GM21529 (cell line): ENCODE data around the gene TSPAN5.
A peak's percentile ranks its signal among the peaks of the same experiment; 100 is the strongest.

Experiments
- ATAC-seq: cut with Tn5 transposase; IDR thresholded peaks from one replicate; pipeline ENCODE4 v1.9.1; 2021; ENCODE audit not compliant: unreplicated experiment

TSPAN5 gene

DNA sequence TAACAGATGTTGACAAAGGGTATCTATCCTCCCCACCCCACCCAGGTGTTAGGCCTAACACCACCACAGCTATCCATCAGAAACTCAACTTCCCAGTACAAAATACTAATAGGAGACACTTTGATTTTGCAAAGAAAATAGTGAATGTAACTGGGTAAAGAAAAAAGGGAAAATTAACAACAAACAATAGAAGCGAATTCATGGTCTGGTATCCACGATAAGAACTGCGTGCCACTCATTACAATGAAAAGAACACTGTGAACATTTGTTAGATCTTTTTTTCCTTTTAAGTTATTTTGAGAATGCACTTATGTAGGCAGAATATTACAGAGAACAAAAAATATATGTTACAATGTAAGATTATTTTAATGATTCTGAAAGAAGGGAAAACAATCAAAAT, 12.0 kb downstream of the TSPAN5 start:
- no peak for ATAC-seq

DNA sequence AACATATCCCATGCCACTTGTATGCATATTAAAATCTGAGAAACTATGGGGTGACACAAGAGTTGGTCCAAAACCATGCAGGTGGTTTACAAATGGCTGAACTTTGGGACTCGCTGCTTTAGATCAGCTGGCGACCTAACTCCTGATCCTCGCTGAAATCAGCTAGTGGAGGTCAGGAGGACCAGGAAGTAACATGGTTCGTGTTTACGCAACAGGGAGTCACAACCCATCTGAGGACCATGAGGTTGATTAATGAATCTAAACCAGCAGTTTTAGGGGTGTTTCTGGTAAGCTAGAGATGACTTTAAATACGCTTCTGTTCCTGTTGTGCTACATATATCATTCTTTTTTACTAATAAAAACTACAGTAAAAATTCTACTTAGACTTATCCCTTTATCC, 12.9 kb downstream of the TSPAN5 start:
- ATAC-seq: no peak

DNA sequence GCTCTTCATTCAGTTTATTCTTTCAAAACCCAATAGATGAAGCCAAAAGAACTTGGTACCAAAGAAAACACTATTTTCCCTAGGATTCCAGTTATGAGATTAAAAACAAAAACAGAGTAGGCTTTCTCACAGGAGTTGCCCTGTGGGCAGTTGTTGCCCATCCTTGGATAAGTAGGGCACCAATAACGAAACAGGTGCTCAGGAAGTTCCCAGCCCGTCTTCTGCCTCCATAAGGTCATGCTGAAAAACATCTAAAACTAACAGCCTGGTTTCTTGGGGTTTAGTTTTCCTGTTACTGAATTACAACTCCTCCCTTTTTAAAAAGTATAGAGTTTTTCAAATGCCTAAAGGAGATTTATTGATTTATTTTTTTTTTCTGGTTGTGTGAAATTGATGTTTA, 14.7 kb downstream of the TSPAN5 start:
- ATAC-seq: no peak

DNA sequence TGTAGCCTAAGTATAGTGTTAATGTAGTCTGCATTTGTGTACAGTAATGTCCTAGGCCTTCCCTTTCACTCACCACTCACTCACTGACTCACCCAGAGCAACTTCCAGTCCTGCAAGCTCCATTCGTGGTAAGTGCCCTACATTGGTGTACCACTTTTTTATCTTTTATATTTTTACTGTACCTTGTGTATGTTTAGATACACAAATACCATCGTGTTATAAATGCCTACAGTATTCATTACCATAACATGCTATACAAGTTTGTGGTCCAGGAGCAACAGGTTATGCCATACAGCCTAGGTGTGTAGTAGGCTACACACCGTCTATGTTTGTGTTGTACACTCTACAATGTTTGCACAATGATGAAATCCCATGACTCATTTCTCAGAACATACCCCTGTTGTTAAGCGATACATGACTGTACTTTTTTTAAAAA, 15.4 kb downstream of the TSPAN5 start:
- no peak for ATAC-seq

DNA sequence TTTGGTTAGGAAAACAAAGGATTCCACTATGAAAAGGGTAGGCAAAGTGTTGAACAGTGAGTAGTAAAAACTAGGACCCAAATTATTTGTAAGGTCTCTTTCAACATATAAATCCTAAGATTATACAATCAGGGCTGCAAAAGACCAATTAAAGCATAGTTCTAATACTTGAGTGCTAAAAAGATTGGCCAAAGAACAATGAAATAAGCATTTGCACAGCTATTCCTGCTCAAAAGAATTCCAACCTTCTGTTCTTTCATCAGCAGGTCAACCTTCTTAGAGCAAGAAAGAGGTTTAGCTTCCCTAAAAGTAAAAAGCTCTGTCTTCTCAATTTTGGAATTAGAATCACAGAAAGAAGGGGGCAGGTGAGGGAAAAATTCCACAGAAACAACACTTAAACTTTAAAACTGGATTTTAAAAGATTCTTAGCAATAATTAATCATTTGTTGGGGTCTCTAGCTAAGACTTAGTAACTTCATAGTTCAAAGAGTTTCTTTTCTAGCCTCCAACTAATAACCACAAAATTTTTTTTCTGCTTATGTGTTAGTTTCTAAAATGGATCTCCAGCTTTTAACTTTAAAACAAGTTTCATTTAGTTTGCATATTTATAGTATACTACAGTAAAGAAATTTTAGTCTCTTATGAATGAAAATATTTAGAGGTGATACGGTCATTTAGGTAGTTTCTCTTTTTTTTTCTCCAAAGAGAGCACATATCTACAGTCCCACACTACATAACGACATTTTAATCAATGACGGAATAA, 16.3 kb downstream of the TSPAN5 start:
- ATAC-seq: no peak

DNA sequence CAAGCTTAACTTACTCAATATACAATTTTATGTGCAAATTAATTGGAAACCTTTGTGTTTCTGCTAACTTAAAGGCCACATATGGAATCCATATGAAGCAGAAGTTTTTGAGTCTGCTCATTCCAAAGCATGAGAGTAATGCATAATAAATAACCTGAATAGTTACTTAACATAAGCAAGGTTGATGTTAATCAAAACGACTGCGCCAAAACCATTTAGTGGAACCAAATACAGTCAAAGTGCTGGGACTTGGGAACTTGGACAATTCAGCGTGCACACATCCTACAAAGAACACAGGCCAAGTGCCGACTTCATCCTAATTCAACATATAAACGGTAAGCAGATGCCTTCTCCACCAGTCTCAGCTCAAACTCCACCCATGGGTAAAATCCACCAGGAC, 17.0 kb downstream of the TSPAN5 start:
- no peak for ATAC-seq

DNA sequence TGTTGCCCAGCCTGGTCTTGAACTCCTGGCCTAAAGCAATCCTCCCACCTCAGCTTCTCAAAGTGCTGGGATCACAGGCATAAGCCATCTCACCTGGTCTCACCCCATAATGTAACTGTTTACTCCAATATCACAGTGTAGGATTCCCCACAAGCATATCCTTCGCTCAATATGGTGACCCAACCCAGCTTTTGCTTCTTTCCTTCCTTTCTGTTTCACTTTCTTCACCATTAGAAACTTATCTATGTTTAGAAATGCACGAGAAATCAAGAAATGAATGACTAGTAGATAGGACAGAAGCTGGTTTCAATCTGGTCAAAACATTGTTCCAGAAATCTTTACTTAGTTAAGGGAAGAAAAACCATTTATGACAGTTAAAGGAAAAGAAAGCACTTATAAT, 18.9 kb downstream of the TSPAN5 start:
- peak; percentile 73 for ATAC-seq

DNA sequence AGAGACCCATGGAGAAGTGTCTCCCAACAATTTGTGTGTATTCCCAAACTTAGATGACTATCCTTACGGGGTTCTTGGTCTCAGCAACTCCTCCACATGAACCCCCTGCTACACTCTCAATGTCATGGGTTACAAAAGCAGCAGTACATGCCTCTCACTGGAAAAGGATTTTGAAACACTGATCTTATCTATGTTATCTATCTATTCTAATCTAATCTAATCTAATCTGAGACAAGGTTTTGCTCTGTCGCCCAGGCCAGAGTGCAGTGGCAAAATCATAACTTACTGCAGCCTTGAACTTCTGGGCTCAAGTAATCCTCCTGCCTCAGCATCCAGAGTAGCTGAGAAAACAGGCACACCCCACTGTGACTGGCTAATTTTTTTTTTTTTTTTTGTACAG, 19.3 kb downstream of the TSPAN5 start:
- no peak for ATAC-seq

DNA sequence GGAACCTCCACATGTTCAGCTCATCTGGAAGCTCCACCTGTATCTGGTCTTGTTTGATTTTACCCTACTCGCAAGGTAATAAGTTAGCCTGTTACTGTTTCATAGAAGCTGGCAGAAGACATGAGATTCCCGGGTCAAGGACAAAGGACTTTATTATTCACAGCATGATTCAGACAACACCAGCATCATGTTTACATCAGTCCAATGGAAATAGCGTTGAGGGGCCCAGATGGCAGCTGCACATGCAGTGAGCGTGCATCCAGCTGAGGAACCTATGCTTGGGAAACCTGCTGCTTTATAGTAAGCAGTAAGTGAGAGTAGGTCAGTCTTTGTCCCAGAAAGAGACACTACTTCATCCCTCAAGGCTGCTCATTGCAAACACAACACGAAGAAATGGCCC, 19.8 kb downstream of the TSPAN5 start:
- ATAC-seq: no peak

DNA sequence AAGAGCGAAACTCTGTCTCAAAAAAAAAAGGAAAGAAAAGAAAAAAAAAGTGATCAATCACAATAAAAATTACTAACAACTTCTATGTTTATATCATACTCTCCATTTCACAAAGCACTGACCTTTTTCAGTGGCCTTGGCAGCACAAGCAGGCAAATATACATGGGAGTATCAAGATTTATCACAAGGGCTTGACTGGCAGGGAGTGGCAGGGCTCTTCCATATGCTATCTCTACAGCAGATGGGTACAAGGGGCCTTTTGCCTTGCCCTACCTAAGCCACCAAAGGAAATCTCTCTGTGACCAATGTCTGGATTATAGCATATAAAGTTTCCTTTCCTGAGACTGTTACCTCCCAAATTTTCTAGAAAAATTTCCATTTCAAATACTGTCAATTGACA, 24.4 kb downstream of the TSPAN5 start:
- ATAC-seq: no peak

DNA sequence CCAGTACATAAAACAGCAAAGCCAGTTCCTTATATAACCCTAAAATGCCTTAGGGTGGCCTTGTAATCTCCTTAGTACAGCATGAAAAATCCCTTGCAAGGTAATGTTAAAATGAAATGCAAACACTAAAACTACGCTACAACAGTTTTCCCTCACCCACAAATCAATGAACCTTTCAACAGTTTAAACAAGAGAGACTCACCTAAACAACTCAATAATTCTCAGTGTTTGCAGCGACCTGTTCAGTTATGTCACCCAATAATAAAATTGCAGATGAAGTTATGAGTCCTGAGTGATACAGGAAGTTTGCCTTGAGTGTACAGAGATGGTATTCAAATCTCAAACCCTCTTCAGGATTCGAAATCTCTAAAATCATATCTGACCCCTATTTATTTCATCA, 25.3 kb downstream of the TSPAN5 start:
- ATAC-seq: no peak

DNA sequence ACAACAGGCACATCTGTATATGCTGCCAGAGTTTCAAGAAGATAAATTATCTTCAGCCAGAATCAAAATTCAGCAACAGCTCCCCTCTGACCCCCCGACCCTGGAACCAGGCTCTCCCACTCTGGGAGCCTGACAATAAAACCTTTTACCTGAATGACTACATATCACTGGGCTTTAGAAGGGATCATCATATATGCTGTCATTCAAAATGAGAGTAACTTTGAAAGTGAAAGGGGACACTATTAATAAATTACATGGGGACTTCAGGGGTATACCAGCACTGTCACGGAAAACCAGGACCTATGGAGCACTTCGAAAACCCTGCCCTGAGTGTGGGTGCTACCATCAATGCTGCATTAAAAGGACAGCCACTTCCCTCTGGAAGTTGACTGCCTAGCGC, 26.2 kb downstream of the TSPAN5 start:
- ATAC-seq: no peak

DNA sequence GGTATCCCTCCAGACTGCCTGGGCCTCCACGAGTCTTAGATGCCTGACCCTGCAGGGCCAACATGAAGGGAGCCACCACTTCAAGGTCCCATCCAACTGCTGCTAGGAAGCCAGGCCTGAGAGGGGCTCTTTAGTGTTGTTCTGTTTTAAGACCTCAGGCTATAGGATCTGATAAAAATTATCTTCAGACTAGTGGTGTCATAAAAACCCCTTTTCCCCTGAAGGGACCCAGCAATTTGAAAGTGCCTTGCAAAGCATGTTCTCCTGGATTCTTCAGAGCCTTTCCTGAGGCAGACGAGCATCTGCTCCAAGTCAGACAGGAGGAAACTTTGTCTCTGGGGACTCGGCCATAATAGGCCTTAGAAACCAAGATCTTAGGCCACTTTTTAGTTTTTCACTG, 26.9 kb downstream of the TSPAN5 start:
- ATAC-seq: no peak

DNA sequence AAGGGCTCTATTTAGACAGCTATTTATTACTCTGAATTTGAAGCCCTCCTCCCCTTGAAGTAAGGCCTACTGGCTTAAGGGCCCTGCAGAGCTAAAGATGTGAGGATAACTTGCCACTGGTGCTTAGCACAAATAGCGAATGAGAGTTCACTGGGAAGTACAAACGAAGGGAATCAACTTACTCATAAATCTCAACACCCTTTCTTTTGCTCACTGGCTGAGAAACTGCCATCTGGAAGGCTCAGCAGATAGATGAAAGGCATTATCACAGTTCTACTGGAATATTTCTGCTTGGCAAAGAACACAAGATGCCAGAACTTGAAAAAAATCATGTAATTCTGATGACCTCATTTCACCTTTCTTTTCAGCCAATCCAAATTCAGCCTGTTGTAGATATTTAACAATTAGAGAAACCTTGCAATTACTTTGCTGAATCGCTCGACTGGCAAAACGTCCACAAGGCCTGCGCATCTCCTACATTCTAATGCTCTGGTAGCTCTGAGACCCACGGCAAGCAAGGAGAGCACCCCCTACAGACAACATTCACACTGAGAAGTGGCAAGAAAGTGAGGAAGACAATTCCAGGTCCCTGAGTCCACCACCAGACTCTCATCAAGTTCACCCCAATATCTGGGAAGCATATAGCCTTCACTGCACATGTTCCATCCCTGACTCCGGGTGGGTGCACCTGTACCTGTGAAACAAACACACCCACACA, 27.5 kb downstream of the TSPAN5 start:
- ATAC-seq: no peak

DNA sequence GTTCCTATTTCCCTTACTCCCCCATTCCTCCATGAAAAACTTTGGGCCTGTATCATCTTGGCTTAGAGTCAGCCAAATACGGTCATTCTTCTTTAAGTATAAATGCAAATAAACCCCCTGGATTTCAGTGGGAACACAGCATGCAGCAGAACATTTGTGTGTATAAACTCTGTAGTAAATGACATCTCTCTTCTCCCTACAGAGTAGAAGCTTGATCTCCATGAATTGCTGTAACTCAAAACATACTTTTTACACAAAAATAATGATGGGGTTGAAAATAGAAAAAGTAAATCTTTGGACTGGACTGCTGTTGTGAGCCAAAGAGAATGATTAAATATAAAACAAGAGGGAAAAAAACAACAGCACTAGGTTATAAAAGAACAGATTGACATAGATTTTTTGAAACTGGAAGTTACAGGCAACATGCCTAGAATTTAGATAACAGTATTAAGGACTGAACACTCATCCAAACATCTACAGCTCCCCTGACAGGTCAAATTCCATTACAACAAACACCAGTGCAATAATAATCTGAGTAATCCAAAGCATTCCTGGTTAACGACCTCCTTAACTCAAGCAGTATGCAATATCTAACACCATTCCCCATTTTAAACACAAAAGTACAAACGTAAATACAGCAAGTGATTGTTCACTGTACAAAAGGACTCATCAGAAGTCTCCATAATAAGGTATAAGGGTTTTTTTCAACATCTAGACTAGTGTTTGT, 30.7 kb downstream of the TSPAN5 start:
- no peak for ATAC-seq

DNA sequence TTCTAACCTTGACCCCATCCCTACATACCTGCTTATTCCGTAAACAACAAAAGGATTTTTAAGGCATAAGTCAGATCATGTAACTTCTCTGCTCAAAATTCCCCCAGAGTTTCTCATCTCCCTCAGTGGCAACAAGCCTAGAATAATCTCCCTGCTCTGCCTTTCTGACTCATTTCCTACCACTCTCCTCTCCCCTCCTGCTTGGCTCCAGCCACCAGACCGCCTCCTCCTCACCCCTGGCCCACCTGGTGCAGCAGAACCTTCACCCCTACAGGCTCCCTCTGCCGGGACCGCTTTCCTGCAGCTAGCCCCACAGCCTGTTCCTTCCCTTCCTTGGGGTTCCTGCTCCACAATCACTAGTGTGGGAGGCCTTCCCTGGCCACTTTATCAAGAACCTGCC, 32.1 kb downstream of the TSPAN5 start:
- no peak for ATAC-seq

DNA sequence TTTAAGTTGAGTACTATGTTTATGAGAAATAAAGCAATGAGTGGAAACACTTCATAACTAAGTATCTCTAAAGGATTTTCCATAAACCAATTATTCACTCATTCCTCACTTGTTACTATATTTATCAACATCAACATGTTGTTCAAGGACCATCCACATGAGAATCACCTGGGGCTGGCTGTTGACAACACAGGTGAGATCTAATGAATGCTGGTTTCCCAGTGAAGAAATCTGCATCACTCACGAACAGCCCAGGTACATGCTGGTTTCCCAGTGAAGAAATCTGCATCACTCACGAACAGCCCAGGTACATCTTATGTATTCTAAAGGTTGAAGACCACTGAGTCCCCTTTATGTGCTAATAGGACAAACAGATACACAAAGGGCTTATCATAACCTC, 32.5 kb downstream of the TSPAN5 start:
- no peak for ATAC-seq

DNA sequence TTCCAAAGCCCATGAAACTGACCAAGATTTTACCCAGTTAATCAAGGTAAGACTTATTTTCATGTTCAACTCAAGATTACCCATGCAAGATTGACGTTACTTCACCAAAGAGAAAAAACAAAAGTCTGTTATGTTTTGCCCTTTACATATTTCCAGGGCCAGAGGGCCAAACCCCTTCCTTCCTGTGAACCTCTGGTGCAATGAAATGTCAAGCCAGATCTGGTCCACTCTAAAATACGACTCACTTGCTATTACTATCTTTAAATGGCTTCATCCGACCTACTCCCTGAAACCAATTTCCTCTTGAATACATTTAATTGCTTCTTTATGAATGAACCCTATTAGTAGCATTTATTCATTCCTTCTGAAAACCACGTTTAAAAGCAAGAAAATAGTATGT, 33.0 kb downstream of the TSPAN5 start:
- no peak for ATAC-seq

DNA sequence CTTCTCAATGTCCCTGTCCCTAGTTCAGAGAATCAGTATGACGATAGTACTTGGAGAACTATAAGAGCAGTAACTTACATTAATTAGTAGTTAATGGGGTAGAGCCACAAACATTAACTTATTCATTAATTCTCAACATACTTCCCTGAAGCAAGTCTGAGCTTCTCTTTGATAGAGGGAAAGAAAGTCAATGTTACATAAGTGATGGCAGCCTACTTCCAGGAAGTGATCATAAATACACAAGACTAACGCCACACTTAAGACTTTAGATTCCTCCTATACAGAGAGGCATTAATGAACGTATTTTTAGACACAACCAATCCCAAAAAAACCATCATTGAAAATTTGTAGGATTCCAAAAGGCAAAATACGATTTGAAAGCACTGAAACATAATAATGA, 33.8 kb downstream of the TSPAN5 start:
- no peak for ATAC-seq

DNA sequence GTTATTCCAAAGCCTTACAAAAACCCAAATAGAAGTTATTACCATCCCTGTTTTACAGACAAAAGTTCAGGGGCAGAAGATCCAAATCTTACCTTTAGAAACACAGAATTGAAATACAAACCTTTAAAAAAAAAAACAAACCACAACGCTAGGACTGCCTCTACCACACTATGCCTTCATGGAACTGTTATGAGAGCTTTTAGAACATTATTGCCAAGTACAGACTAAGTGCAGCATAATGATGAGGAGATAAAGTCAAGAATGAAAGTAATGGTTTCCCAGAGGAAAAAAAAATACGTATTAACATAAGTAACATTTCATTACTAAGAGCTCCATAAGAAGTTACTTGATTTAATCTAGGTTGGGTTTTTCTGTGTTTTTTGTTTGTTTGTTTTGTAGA, 34.3 kb downstream of the TSPAN5 start:
- ATAC-seq: no peak

DNA sequence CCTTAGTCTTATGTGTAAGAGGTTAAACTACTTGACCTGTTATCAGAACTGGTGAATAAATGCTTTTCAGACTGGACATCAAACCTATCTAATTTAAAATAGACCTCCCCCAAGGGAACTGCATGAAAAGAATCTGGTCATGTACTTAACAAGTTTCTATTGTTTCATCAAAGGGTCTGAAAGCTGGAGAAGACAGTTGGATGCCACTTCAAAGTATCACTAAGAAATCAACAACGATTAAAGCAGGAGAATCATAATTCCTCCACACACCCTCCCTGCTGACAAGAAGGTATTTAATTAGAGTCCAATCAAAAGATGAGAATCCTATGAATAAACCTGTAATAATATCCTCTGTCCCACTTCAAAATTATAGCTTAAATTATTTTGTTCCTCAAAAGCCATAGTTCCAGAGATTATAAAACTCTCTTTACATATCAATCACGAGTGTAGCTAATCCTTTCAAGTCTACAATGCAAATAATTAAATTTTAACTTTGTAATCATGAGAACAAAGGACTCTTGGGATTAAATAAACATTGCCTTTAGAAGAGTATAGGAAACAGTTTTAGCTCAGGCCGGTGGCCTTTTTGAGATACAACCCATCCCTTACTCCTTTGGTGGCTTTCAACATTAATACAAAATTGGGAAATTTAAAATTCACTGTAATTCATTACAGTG, 35.1 kb downstream of the TSPAN5 start:
- no peak for ATAC-seq
